D721Med (cell line): ENCODE measurements around the gene PHACTR2.

Experiments
- DNase-seq: peaks from one replicate; pipeline ENCODE4 v3.0.0; 2011; ENCODE audit warnings: low spot score; ENCODE audit not compliant: insufficient read length
- FAIRE-seq: peaks from 2 replicates; lab custom pipeline; 2011; peaks lifted over from hg19 to GRCh38; lab: Jason Lieb, UNC
- TF ChIP-seq, protein P1 (sequence below): IDR thresholded peaks from 2 replicates; pipeline ENCODE4 v1.5.1; 2012; ENCODE audit warnings: mild to moderate bottlenecking, control low read depth; ENCODE audit not compliant: insufficient read depth; ENCODE audit errors: missing control alignments

PHACTR2 gene

GRCh38 chr6:143698759-143699429 is 21.1 kb downstream of the PHACTR2 start:
- FAIRE-seq (no peak), DNase-seq (no peak)
- TF ChIP-seq, protein P1, sequence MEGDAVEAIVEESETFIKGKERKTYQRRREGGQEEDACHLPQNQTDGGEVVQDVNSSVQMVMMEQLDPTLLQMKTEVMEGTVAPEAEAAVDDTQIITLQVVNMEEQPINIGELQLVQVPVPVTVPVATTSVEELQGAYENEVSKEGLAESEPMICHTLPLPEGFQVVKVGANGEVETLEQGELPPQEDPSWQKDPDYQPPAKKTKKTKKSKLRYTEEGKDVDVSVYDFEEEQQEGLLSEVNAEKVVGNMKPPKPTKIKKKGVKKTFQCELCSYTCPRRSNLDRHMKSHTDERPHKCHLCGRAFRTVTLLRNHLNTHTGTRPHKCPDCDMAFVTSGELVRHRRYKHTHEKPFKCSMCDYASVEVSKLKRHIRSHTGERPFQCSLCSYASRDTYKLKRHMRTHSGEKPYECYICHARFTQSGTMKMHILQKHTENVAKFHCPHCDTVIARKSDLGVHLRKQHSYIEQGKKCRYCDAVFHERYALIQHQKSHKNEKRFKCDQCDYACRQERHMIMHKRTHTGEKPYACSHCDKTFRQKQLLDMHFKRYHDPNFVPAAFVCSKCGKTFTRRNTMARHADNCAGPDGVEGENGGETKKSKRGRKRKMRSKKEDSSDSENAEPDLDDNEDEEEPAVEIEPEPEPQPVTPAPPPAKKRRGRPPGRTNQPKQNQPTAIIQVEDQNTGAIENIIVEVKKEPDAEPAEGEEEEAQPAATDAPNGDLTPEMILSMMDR, result no peak

DNA sequence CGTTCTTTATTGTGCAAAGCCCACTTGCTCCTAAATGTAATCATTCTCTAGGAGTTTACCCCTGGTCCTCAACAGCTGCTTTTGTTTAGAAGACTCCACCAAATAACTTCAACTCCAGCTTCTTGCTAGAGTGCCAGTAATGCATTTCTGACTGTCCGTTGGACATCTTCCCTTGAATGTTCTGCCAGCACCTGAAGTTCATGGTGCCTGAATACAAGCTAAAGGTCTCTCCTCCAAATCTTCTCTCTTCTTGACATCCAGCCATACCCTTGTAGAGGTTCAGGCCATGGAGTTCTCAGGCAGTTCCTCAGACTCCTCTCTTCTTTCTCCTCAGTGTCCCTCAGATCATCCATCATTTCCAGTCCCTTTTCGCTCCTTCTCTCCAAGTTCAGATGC is 21.7 kb downstream of the PHACTR2 start:
- FAIRE-seq (no peak), DNase-seq (no peak)
- TF ChIP-seq, protein P1, result no peak

DNA sequence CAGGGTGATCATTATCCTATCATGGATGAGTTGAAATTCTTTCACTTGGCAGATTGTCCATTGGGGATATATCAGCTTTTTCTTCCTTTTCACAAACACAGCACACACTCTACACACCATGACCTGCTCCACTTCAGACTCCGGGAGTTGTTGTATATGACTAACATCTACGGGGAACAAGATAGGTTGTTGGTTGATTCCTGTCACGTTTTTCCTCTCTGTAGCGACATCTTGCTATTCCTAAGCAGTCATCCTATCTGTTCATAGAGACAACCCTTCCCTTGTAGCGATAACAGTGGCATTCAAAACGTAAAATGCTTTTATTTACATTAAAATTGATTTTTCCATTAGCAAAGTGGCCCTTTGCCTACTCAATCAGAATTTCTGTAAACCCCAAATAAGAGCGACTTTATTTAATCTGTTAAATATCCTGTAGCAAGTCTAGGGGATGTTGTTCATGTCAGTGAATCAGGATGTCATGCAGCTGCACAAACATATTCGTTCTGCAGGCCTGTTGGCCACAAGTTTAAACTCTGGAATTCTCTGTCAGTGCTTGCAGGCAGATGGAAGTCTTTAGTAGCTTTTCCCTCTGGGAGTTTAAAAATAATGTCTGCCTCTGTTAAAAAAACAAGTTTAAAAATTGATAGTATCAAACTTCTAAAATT is 23.1 kb downstream of the PHACTR2 start:
- no peak for DNase-seq
- TF ChIP-seq, protein P1, result no peak
- no peak for FAIRE-seq

DNA sequence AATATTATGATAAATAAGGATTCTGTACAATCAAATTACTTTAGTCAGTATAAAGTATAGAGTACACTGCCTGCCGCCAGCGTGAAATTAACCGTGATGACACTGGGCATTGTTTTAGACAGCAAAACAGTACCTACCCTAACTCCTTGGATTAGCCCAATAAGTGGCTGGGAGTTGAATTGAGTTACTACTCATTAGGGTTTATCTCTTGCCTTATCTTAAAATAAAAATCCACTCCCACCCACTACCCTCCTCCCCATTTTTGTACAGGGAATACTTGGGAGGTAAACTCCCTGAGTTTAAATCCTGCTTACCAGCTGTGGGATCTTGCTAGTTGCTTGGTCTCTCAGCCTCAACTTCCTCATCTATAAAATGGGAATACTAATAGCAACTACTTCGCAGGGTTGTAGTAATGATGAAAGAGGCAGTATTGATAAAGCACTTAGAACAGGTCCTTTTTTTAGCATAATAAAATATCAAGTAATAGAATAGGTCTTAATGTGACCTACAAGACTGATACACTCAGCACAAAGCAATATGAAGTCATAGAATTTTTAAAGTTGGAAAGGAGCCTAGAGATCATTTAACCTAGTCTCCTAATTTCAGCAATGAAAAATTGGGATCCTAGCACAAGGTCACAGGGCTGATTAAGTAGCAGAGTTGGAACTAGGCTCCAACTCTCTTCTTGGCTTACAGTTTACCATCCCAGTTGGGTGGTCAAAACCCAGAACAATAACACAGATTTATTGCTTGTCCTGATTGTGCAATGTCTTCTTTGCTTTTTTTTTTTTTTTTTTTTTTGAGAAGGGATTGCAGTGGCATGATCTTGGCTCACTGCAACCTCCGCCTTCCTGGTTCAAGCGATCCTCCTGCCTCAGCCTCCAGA is 23.8 kb downstream of the PHACTR2 start:
- TF ChIP-seq, protein P1, result no peak
- no peak for FAIRE-seq
- no peak for DNase-seq

DNA sequence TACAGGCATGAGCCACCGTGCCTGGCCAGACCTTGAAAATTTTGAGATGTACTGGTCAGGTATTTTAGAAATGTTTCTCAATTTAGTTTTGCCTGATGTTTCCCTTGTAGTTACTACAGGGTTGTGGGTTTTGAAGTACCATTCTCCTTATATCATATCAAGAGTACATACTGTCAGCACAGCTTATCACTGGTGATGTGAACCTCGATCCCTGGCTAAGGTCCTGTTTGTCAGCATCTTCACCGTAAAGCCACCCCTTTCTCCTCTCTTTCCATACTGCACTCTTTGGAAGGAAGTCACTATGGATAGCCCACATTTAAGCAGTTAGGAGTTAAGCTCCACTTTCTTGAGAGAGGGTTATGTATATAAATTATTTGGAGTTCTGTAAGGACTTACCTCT is 27.8 kb downstream of the PHACTR2 start:
- DNase-seq, result no peak
- FAIRE-seq, result no peak
- TF ChIP-seq, protein P1, result no peak

DNA sequence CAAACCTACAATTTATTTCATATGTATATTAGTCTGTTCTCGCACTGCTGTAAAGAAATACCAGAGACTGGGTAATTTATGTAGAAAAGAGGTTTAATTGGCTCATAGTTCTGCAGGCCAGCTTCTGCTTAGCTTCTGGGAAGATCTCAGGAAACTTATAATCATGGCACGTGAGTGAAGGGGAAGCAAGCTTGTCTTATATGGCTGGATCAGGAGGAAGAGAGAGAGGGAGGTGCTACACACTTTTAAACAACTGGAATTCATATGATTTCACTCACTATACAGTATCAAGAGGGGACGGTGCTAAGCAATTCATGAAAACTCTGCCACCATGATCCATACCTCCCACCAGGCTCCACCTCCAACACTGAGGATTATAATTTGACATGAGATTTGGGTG is 29.9 kb downstream of the PHACTR2 start:
- TF ChIP-seq, protein P1, result no peak
- DNase-seq (no peak), FAIRE-seq (no peak)

DNA sequence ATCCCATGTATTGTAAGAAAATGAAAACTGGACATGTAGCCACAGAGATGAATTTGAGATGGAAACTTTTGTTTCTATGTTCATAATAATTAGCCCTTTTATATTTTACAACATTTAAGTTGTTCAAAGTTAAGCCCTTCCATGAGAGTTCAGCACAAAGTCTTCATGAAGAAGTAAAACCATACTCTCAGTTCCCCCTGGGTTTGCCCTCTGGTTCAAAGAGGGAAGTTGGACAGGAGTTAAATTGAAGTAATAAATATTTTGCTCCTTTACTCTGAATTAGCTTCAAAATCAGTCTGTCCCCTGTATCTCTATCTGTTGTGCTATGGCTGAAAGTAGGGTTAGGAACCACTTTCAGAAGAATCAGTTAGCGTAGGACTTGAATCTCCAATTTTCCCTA is 31.1 kb downstream of the PHACTR2 start:
- DNase-seq (no peak), FAIRE-seq (no peak)
- TF ChIP-seq, protein P1, result no peak
